ENCODE data around the gene PLCL1. TPM values are rescaled to one million over a fixed set of nuclear protein-coding genes. Genes with fewer than 3 reads are reported as not detected.

The PLCL1 gene
- total and polyA plus RNA-seq, 10 of the 15 experiments (the other 5 are each of a cell fraction or from before 2014, with no cell fraction given), result 0.03 to 1.5 (median 0.22) TPM

- TF ChIP-seq ZBTB40 (IDR thresholded peaks at IDR 0.05; ENCODE audit: borderline replicate concordance), result no peak
Observed at GRCh38 chr2:197952540-197953202, 148.3 kb downstream of the PLCL1 start (continued).

DNA sequence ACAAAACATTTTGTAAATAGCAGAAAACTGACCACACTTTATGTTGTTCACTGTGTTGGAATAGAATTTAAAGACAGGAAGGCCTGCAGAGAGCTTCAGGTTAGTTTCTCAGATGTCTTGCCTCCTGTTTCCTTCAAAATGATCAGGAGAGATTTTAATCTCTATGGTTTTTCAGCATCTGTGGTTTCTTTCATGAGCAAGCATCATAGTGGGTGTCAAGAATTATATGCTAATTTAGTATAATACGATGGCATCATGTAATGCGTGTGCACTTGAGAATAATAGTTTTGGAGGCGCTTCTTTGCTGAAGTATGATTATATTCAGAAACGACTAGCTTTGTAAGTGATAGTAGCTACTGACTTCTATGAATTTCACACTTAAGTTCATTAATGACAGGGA lies 149.9 kb downstream of the PLCL1 start:
- no peak overlapping the region for H3K27ac ChIP-seq (ENCODE audit: control insufficient read depth, insufficient read depth)
- ChIA-PET RAD21 (ENCODE audit: unreplicated experiment) (interaction anchor here (1.0 to 1.2 kb wide), 4 partner anchors 9 to 173 kb away, joined by 3 to 5 read pairs (median 4); no protein-coding TSS in a partner anchor), CTCF (interaction anchor here (1.3 to 1.6 kb wide), 3 partner anchors 77 to 103 kb away, joined by 3 to 4 read pairs (median 3); no protein-coding TSS in a partner anchor), SMC1A (ENCODE audit: uncharacterized antibody, unreplicated experiment) (interaction anchor here (0.6 to 2.6 kb wide), 13 partner anchors 13 to 173 kb away, joined by 3 to 12 read pairs (median 4); no protein-coding TSS in a partner anchor), POLR2A (interaction anchor here (0.6 to 1.1 kb wide), 4 partner anchors 9 to 343 kb away, joined by 3 to 8 read pairs (median 3); no protein-coding TSS in a partner anchor)
- BruUV-seq (replicated peaks), result no TSS peak
- H2AFZ ChIP-seq (ENCODE audit: control insufficient read depth, low read depth, low read length), result no peak overlapping the region
- 77% methylated on average over 4 of the region's 4 CpGs for whole genome bisulfite sequencing (ENCODE audit: insufficient coverage, insufficient replicate concordance, low lambda C conversion rate, missing lambda C conversion rate)
- FAIRE-seq (no peak), ATAC-seq (no peak), DNase-seq (ENCODE audit: low read depth, low spot score) (no peak)
- H4K20me1 ChIP-seq (ENCODE audit: control insufficient read depth, insufficient read depth), result no peaks in the 10 kb centered on the region
- H3K4me1 ChIP-seq (ENCODE audit: control insufficient read depth, insufficient read depth, low read length), result no peaks in the 10 kb centered on the region
- no peaks in the 10 kb centered on the region for H3K36me3 ChIP-seq (ENCODE audit: control insufficient read depth in 2 of 2, insufficient read depth in 2 of 2, low read length in 1 of 2)
- TF ChIP-seq EED (IDR thresholded peaks at IDR 0.05; ENCODE audit: low read depth), result no peak
- TF ChIP-seq HDGF (IDR thresholded peaks at IDR 0.05), result no peak
- no peak for TF ChIP-seq CHD4 (IDR thresholded peaks at IDR 0.05)
- TF ChIP-seq ZNF384 (IDR thresholded peaks at IDR 0.05; ENCODE audit: borderline replicate concordance, low read depth, low read length), result no peak
- no peak for TF ChIP-seq NFXL1 (IDR thresholded peaks at IDR 0.05; ENCODE audit: borderline replicate concordance)
- TF ChIP-seq, protein P1, sequence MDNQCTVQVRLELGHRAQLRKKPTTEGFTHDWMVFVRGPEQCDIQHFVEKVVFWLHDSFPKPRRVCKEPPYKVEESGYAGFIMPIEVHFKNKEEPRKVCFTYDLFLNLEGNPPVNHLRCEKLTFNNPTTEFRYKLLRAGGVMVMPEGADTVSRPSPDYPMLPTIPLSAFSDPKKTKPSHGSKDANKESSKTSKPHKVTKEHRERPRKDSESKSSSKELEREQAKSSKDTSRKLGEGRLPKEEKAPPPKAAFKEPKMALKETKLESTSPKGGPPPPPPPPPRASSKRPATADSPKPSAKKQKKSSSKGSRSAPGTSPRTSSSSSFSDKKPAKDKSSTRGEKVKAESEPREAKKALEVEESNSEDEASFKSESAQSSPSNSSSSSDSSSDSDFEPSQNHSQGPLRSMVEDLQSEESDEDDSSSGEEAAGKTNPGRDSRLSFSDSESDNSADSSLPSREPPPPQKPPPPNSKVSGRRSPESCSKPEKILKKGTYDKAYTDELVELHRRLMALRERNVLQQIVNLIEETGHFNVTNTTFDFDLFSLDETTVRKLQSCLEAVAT (IDR thresholded peaks at IDR 0.05), result no peak
- no peak for TF ChIP-seq HDAC2 (IDR thresholded peaks at IDR 0.05)
- TF ChIP-seq, protein P2, sequence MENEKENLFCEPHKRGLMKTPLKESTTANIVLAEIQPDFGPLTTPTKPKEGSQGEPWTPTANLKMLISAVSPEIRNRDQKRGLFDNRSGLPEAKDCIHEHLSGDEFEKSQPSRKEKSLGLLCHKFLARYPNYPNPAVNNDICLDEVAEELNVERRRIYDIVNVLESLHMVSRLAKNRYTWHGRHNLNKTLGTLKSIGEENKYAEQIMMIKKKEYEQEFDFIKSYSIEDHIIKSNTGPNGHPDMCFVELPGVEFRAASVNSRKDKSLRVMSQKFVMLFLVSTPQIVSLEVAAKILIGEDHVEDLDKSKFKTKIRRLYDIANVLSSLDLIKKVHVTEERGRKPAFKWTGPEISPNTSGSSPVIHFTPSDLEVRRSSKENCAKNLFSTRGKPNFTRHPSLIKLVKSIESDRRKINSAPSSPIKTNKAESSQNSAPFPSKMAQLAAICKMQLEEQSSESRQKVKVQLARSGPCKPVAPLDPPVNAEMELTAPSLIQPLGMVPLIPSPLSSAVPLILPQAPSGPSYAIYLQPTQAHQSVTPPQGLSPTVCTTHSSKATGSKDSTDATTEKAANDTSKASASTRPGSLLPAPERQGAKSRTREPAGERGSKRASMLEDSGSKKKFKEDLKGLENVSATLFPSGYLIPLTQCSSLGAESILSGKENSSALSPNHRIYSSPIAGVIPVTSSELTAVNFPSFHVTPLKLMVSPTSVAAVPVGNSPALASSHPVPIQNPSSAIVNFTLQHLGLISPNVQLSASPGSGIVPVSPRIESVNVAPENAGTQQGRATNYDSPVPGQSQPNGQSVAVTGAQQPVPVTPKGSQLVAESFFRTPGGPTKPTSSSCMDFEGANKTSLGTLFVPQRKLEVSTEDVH (IDR thresholded peaks at IDR 0.05; ENCODE audit: low read depth, partially characterized antibody), result no peak
- H3K4me3 ChIP-seq, result no peak overlapping the region
- no peak overlapping the region for H3K9ac ChIP-seq (ENCODE audit: control insufficient read depth, insufficient read depth, low read length)
- H3K79me2 ChIP-seq (ENCODE audit: control insufficient read depth, insufficient read depth, low read length), result no peaks in the 10 kb centered on the region
- H3K4me2 ChIP-seq (ENCODE audit: control insufficient read depth, insufficient read depth), result no peak overlapping the region
- H3K9me3 ChIP-seq (replicated peaks; ENCODE audit: control insufficient read depth, insufficient read depth, low read length), result peaks cover 5% of the 10 kb centered on the region; the same call in 2 of the 3 replicates
- H3K27me3 ChIP-seq (replicated peaks in 1 of 2; ENCODE audit: control insufficient read depth in 2 of 2, insufficient read depth in 2 of 2, low read length in 1 of 2), result no peaks in the 10 kb centered on the region
- intact Hi-C loops (cut with micrococcal nuclease; ENCODE audit: unreplicated experiment), result no loop called here
- in situ Hi-C loops (cut with MboI), result no loop called here
